Testis (tissue), 3 donors: ENCODE measurements around the gene SLX9. TPM values are rescaled to one million over a fixed set of nuclear protein-coding genes. Genes with fewer than 3 reads are reported as not detected.

Experiments used
- DNase-seq: peaks from one replicate; pipeline ENCODE4 v3.0.0-alpha.2; 2019
- H3K27ac ChIP-seq, 2 donors: fragments of 200-600 bp; sonication (generic); one replicate each; pipeline ENCODE4 v1.5.1; 2019
- H3K27me3 ChIP-seq: fragments of 200-600 bp; sonication (generic); one replicate; pipeline ENCODE4 v1.5.1; 2019
- H3K36me3 ChIP-seq: fragments of 200-600 bp; sonication (generic); one replicate; pipeline ENCODE4 v1.5.1; 2017; ENCODE audit warnings: low read depth; ENCODE audit errors: missing control alignments
- H3K4me1 ChIP-seq: fragments of 200-600 bp; sonication (generic); one replicate; pipeline ENCODE4 v1.5.1; 2019
- H3K4me3 ChIP-seq, 2 donors: fragments of 200-600 bp; sonication (generic); one replicate each; pipeline ENCODE4 v1.5.1; 2017 to 2019
- H3K9me3 ChIP-seq: fragments of 200-600 bp; sonication (generic); one replicate; pipeline ENCODE4 v1.5.1; 2017
- POLR2A ChIP-seq: fragments of 450-650 bp; IDR thresholded peaks from one replicate; pipeline ENCODE4 v1.6.1; 2017; ENCODE audit warnings: antibody characterized with exemption, mild to moderate bottlenecking, moderate library complexity
- WGBS, 2 donors: methylation state at CpG; one replicate each; pipeline ENCODE4 v1.1.5; 2018; 5-methylcytosine and 5-hydroxymethylcytosine counted together
- intact Hi-C: fragments of 100-400 bp; cut with DNase I; formaldehyde crosslinking; loops from one replicate; pipeline ENCODE4 v1.15.1; 2023; ENCODE audit warnings: low total_unique reads
- polyA plus RNA-seq: library from polyadenylated mRNA; stranded (reverse); fragments of 350-450 nt; fragmentation: Illumina TruSeq; extraction: RNeasy Lipid Tissue Mini Kit (QIAGEN cat#74804); gene quantifications from one replicate; pipeline ENCODE4 v1.2.3, GENCODE V29; 2014; ENCODE audit warnings: low read depth, low replicate concordance; ENCODE audit not compliant: insufficient read depth
- total RNA-seq, 2 donors: library from RNA; depleted of rRNA; stranded (reverse); fragments of >200 nt; gene quantifications; one replicate each; pipeline ENCODE4 v1.2.3, GENCODE V29; 2016
- TF ChIP-seq, protein P1 (sequence below), 3 experiments: fragments of 450-650 bp in 2 of 3; fragments of 200-600 bp in 1 of 3; sonication (generic) in 1 of 3; IDR thresholded peaks; one replicate each; pipeline ENCODE4 v1.5.1; 2016 to 2019; ENCODE audit warnings: antibody characterized with exemption in 3 of 3, mild to moderate bottlenecking in 2 of 3, moderate library complexity in 1 of 3

The SLX9 gene
- total and polyA plus RNA-seq, 3 donors from 2014 or later = 30.8 to 46.2 (median 31.9) TPM

DNA sequence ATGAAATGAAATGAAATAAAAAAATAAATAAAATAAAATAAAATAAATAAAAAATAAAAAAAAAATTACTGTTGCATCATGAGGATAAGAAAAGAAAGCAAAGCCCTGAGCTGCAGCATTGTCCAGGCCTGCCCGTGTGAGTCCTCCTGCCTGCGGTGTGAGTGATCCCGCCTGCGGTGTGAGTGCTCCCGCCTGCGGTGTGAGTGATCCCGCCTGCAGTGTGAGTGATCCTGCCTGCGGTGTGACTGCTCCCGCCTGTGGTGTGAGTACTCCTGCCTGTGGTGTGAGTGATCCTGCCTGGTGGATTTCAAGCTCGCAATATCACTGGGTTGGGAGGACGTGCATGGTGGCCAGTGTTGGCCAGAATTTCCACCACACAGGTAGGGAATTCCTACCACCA lies 44.0 kb upstream of the SLX9 start:
- Histone ChIP-seq H3K4me1 (no peaks in the 10 kb centered on the region), H3K36me3 (no peaks in the 10 kb centered on the region), H3K27me3 (no peaks in the 10 kb centered on the region), H3K27ac (no peak overlapping the region), H3K4me3 (no peak overlapping the region), H3K9me3 (no peaks in the 10 kb centered on the region)
- no peak for DNase-seq
- intact Hi-C loops = no loop called here
- no peak for TF ChIP-seq POLR2A
- TF ChIP-seq, protein P1, sequence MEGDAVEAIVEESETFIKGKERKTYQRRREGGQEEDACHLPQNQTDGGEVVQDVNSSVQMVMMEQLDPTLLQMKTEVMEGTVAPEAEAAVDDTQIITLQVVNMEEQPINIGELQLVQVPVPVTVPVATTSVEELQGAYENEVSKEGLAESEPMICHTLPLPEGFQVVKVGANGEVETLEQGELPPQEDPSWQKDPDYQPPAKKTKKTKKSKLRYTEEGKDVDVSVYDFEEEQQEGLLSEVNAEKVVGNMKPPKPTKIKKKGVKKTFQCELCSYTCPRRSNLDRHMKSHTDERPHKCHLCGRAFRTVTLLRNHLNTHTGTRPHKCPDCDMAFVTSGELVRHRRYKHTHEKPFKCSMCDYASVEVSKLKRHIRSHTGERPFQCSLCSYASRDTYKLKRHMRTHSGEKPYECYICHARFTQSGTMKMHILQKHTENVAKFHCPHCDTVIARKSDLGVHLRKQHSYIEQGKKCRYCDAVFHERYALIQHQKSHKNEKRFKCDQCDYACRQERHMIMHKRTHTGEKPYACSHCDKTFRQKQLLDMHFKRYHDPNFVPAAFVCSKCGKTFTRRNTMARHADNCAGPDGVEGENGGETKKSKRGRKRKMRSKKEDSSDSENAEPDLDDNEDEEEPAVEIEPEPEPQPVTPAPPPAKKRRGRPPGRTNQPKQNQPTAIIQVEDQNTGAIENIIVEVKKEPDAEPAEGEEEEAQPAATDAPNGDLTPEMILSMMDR (IDR thresholded peaks at IDR 0.05) = no peak
- WGBS, 2 donors = 89 to 91% methylated on average over 9 to 11 of the region's 11 CpGs

DNA sequence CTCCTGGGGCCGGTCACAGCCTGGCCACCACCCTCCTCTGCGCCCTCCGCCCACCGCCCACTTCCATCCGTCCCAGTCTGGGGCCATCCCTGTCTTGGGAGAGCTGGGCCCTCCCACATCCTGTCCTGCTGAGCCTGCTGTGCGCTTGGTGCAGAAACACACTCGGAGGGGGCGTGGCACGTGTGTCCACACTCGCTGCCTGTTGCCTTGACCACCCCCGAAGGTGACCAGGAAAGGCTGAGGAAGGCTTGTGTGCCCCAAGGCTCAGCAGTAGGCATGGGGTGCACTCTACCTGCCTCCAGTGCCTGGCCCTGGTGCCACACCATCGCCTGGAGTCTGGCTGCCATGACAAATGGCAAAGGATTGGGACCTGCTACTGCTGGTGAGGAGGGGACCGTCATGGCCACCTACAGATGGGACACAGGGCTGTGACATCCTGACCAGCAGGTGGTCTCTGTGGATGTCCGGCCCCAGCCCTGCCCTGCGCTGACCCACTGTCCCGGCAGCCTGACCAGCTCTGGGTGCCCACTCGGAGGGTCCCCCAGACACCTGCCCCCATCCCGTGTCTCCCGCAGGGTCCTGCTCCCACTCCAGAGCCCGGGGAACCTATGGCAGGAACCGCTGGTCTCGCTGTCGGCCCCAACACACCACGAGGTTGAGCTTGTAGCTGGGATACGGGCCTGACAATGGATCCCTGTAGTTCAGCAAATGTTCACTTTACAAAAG lies 43.1 kb upstream of the SLX9 start:
- Histone ChIP-seq H3K36me3 (no peaks in the 10 kb centered on the region), H3K4me1 (no peaks in the 10 kb centered on the region), H3K4me3 (no peak overlapping the region), H3K9me3 (no peaks in the 10 kb centered on the region), H3K27ac (no peak overlapping the region), H3K27me3 (no peaks in the 10 kb centered on the region)
- intact Hi-C loops = no loop called here
- WGBS, 2 donors = 83 to 86% methylated on average over 20 to 24 of the region's 25 CpGs
- TF ChIP-seq, protein P1 (IDR thresholded peaks at IDR 0.05) = no peak
- TF ChIP-seq POLR2A = no peak
- DNase-seq = no peak

DNA sequence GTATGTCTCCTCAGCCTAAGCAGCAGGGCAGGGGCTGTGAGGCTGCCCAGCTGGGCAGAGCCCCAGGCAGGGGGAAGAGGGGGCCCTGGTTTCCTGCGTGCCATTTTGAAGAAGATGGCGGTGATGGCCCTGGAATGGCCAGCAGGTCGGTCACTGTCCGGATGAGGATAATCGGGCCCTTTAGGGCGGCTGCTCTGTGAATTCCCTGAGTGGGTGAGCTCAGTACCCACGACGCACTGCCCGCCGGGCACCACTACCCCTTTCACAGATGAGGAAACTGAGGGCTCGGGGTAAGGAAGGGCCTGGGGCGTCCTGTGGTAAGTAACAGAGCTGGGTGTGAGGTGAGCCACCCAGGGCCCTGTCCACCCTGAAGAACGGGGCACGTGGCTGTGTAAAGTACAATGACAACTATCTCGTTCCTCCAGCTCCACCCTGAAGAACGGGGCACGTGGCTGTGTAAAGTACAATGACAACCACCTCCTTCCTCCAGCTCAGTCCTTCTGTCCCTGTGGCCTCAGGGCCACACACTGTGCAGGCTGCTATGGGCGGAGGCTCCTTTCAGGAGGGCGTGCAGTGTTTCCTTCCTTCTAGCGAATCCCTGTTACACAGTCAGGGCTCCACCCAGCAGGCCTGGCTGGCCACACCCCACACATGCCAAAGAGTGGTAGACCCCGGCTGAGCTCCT lies 42.4 kb upstream of the SLX9 start:
- no peaks in the 10 kb centered on the region for H3K36me3 ChIP-seq
- no peak for DNase-seq
- H3K4me3 ChIP-seq = no peak overlapping the region
- H3K4me1 ChIP-seq = no peaks in the 10 kb centered on the region
- no peak overlapping the region for H3K27ac ChIP-seq
- 87 to 88% methylated on average over 19 to 21 of the region's 21 CpGs for WGBS, 2 donors
- intact Hi-C loops = no loop called here
- TF ChIP-seq, protein P1 (IDR thresholded peaks at IDR 0.05) = no peak
- no peak for TF ChIP-seq POLR2A
- no peaks in the 10 kb centered on the region for H3K9me3 ChIP-seq
- no peaks in the 10 kb centered on the region for H3K27me3 ChIP-seq

DNA sequence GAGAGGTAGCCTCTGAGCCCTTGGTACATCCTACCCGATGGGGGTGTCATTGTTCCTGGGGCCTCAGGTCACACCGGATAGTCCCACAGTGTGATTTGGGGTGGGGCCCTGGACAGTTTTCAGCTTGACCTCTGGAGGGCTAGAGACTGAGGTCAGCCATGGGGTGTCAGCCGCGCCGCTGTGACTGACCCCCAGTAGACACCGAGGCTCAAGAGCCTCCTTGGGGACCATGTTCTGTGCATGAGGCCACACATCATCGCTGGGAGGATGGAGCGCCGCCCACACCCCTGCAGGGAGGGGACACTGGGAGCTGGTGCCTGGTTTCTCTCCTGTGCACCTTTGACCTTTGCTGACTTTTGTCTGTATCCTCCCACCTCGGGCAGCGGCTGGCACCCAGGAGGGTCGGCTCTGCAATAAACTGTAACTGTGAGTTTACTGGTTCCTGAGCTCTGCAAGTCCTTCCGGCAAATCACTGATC lies 41.8 kb upstream of the SLX9 start:
- Histone ChIP-seq H3K27me3 (no peaks in the 10 kb centered on the region), H3K9me3 (no peaks in the 10 kb centered on the region), H3K4me3 (no peak overlapping the region), H3K36me3 (no peaks in the 10 kb centered on the region), H3K4me1 (no peaks in the 10 kb centered on the region), H3K27ac (no peak overlapping the region)
- TF ChIP-seq, protein P1 (IDR thresholded peaks at IDR 0.05) = no peak
- no peak for DNase-seq
- 79 to 85% methylated on average over 10 to 13 of the region's 13 CpGs for WGBS, 2 donors
- intact Hi-C loops = no loop called here
